Thyroid gland (tissue), 4 donors: ENCODE results near the gene CLEC19A. TPM values are rescaled to one million over a fixed set of nuclear protein-coding genes. Genes with fewer than 3 reads are reported as not detected.
A peak's percentile ranks its signal among the peaks of the same experiment; 100 is the strongest.

ENCODE experiments used
- DNase-seq, 2 donors: peaks; one replicate each; pipeline ENCODE4 v3.0.0-alpha.2; 2019
- H3K27ac ChIP-seq, 3 donors: fragments of 200-600 bp; sonication (generic); 1 replicate in 2 of 3; 2 replicates in 1 of 3; pipeline ENCODE4 v1.5.1; 2016 to 2019; ENCODE audit warnings: mild to moderate bottlenecking in 1 of 3, moderate library complexity in 1 of 3
- H3K27me3 ChIP-seq: fragments of 200-600 bp; sonication (generic); one replicate; pipeline ENCODE4 v1.5.1; 2019
- H3K36me3 ChIP-seq, 2 donors: fragments of 200-600 bp; sonication (generic); one replicate each; pipeline ENCODE4 v1.5.1; 2016 to 2019
- H3K4me1 ChIP-seq, 2 donors: fragments of 200-600 bp; sonication (generic); one replicate each; pipeline ENCODE4 v1.5.1; 2017 to 2019
- H3K4me3 ChIP-seq, 3 donors: fragments of 200-600 bp; sonication (generic); replicated peaks in 1 of 3; 1 replicate in 2 of 3; 2 replicates in 1 of 3; pipeline ENCODE4 v1.5.1; 2016; ENCODE audit warnings: mild to moderate bottlenecking in 1 of 3
- H3K9me3 ChIP-seq: fragments of 200-600 bp; sonication (generic); one replicate; pipeline ENCODE4 v1.5.1; 2017
- POLR2A ChIP-seq, 2 donors: fragments of 450-650 bp; IDR thresholded peaks; one replicate each; pipeline ENCODE4 v1.6.1; 2017; ENCODE audit warnings: antibody characterized with exemption in 2 of 2, mild to moderate bottlenecking in 2 of 2, moderate library complexity in 1 of 2
- WGBS, 2 donors: methylation state at CpG; one replicate each; pipeline ENCODE4 v1.1.5; 2017; 5-methylcytosine and 5-hydroxymethylcytosine counted together
- intact Hi-C: fragments of 100-400 bp; cut with DNase I; formaldehyde crosslinking; loops from one replicate; pipeline ENCODE4 v1.15.1; 2023
- total RNA-seq, 4 donors: library from RNA; depleted of rRNA; stranded (reverse); fragments of >200 nt; gene quantifications; one replicate each; pipeline ENCODE4 v1.2.3, GENCODE V29; 2016
- TF ChIP-seq, protein P1 (sequence below), 6 experiments: fragments of 200-600 bp in 3 of 6; fragments of 450-650 bp in 3 of 6; sonication (generic) in 3 of 6; IDR thresholded peaks; one replicate each; pipeline ENCODE4 v1.5.1; 2016 to 2019; ENCODE audit warnings: antibody characterized with exemption in 6 of 6, mild to moderate bottlenecking in 2 of 6, inconsistent platforms in 1 of 6, moderate library complexity in 1 of 6

Gene CLEC19A
- total RNA-seq, 4 donors from 2014 or later, result not detected

DNA sequence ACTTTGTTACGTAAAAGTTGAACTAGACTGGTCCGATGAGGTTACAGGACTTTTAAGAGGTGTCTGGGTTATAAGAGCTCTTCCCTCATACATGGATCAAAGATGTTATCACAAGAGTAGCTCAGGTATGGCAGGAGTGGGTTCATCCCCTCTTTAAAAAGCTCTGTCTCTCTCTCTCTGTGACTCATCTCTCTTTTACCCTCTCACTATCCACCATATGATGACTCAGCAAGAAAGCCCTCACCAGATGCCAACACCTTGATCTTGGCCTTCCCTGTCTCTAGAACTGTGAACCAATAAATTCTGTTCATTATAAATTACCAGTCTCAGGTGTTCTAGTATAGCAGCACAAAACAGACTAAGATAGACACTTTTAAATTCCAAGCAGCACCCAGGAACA, 1.9 kb upstream of the CLEC19A start:
- WGBS, 2 donors, result 63 to 84% methylated on average over 2 of the region's 2 CpGs
- Histone ChIP-seq H3K4me3 (no peak overlapping the region), H3K4me1 (no peaks in the 10 kb centered on the region), H3K36me3 (no peaks in the 10 kb centered on the region), H3K9me3 (no peaks in the 10 kb centered on the region), H3K27ac (peak overlapping the region in 1 of 3 donors; percentile 18), H3K27me3 (no peaks in the 10 kb centered on the region)
- intact Hi-C loops, result no loop called here
- TF ChIP-seq, protein P1, sequence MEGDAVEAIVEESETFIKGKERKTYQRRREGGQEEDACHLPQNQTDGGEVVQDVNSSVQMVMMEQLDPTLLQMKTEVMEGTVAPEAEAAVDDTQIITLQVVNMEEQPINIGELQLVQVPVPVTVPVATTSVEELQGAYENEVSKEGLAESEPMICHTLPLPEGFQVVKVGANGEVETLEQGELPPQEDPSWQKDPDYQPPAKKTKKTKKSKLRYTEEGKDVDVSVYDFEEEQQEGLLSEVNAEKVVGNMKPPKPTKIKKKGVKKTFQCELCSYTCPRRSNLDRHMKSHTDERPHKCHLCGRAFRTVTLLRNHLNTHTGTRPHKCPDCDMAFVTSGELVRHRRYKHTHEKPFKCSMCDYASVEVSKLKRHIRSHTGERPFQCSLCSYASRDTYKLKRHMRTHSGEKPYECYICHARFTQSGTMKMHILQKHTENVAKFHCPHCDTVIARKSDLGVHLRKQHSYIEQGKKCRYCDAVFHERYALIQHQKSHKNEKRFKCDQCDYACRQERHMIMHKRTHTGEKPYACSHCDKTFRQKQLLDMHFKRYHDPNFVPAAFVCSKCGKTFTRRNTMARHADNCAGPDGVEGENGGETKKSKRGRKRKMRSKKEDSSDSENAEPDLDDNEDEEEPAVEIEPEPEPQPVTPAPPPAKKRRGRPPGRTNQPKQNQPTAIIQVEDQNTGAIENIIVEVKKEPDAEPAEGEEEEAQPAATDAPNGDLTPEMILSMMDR (IDR thresholded peaks at IDR 0.05), result no peak
- TF ChIP-seq POLR2A (IDR thresholded peaks at IDR 0.05), result no peak
- no peak for DNase-seq

DNA sequence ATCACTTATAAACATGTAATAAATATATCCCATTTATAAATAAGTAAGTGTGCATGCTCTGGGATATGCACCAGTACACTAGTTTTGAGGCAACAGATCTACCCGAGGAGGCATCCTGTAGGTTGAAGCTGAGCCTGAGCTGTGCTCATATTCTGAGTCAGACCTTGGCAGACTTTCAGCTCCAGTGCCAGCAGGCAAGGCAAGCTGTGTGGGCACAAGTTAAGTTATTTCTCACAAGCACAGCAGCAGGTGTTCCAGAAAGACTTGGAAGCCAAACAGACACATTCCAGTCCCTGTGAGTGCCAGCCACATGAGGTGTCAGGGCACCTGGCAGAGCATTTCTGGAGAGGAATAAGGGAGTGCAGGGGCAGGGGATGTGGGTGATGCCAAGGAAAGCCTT, 1.3 kb upstream of the CLEC19A start:
- no peak for TF ChIP-seq POLR2A (IDR thresholded peaks at IDR 0.05)
- TF ChIP-seq, protein P1 (IDR thresholded peaks at IDR 0.05), result no peak
- no peaks in the 10 kb centered on the region for H3K36me3 ChIP-seq
- no peak overlapping the region for H3K4me3 ChIP-seq
- peak overlapping the region in 1 of 3 donors; percentile 18 for H3K27ac ChIP-seq
- H3K9me3 ChIP-seq, result no peaks in the 10 kb centered on the region
- H3K4me1 ChIP-seq, result no peaks in the 10 kb centered on the region
- 7 to 29% methylated on average over 1 of the region's 1 CpG for WGBS, 2 donors
- DNase-seq, result peak; percentile 81 to 91
- H3K27me3 ChIP-seq, result no peaks in the 10 kb centered on the region
- intact Hi-C loops, result no loop called here

GRCh38 chr16:19286827-19287226, 1.3 kb downstream of the CLEC19A start:
- 92 to 96% methylated on average over 2 of the region's 2 CpGs for WGBS, 2 donors
- Histone ChIP-seq H3K4me1 (no peaks in the 10 kb centered on the region), H3K27me3 (no peaks in the 10 kb centered on the region), H3K27ac (no peak overlapping the region), H3K36me3 (no peaks in the 10 kb centered on the region), H3K4me3 (no peak overlapping the region), H3K9me3 (no peaks in the 10 kb centered on the region)
- intact Hi-C loops, result no loop called here
- TF ChIP-seq, protein P1 (IDR thresholded peaks at IDR 0.05), result no peak
- TF ChIP-seq POLR2A (IDR thresholded peaks at IDR 0.05), result no peak
- DNase-seq, result no peak

DNA sequence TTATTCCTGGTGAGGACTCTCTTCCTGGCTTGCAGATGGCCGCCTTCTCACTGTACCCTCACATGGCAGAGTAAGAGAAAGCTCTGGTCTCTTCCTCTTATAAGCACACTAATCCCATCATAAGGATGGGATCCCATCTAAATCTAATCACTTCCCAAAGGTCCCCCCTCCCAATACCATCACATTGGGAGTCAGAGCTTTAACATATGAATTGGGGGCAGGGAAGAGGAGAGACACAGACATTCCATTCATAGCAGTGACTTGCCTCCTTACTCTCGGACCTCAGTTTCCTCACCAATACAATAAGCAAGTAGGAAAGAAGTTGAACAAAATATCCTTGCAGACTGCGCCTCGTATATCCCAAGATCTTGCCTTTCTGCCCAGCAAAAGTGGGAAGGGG, 1.7 kb downstream of the CLEC19A start:
- intact Hi-C loops, result no loop called here
- WGBS, 2 donors, result 86 to 92% methylated on average over 4 of the region's 4 CpGs
- TF ChIP-seq POLR2A (IDR thresholded peaks at IDR 0.05), result no peak
- TF ChIP-seq, protein P1 (IDR thresholded peaks at IDR 0.05), result no peak
- H3K9me3 ChIP-seq, result no peaks in the 10 kb centered on the region
- no peak overlapping the region for H3K27ac ChIP-seq
- DNase-seq, result no peak
- no peaks in the 10 kb centered on the region for H3K27me3 ChIP-seq
- no peaks in the 10 kb centered on the region for H3K36me3 ChIP-seq
- no peaks in the 10 kb centered on the region for H3K4me1 ChIP-seq
- H3K4me3 ChIP-seq, result no peak overlapping the region

GRCh38 chr16:19288872-19289799, 3.6 kb downstream of the CLEC19A start:
- H3K9me3 ChIP-seq, result no peaks in the 10 kb centered on the region
- WGBS, 2 donors, result 81 to 86% methylated on average over 7 of the region's 7 CpGs

More at GRCh38 chr16:19288872-19289799, 3.6 kb downstream of the CLEC19A start:
- Histone ChIP-seq H3K36me3 (no peaks in the 10 kb centered on the region), H3K4me3 (no peak overlapping the region), H3K4me1 (no peaks in the 10 kb centered on the region), H3K27ac (no peak overlapping the region), H3K27me3 (no peaks in the 10 kb centered on the region)
- DNase-seq, result no peak
- intact Hi-C loops, result no loop called here
- TF ChIP-seq, protein P1 (IDR thresholded peaks at IDR 0.05), result no peak
- TF ChIP-seq POLR2A (IDR thresholded peaks at IDR 0.05), result no peak
